ENCODE results near the gene ARRDC3. TPM values are rescaled to one million over a fixed set of nuclear protein-coding genes. Genes with fewer than 3 reads are reported as not detected.

Gene ARRDC3
- total and polyA plus RNA-seq, 2 of the 8 experiments (the other 6 are each of a cell fraction or from before 2014, with no cell fraction given) = 2.9 to 5.7 TPM

DNA sequence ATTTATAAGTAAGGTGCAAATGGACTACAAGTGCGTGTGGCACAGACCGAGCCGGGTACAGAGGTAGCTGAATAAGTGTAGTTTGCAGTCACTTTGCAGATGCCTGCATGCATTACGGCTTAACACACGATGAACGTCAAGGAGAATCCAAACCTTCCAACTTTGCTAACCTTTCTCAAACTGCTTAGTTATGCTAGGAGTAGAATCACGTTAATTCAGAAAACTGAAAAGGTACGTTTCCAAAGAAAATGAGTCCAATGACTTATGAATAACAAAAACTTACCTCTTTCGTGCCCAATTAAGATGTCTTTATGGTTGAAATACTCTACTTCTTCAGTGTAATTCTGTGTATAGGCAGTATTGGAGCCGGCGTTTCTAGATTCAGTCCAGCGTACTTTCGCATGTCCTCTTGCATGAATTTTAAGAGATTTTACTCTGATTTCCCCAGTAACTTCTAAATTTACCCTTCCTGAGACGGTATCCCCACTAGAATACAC lies 539 bp downstream of the ARRDC3 start (continued):
- TF ChIP-seq, protein P1, sequence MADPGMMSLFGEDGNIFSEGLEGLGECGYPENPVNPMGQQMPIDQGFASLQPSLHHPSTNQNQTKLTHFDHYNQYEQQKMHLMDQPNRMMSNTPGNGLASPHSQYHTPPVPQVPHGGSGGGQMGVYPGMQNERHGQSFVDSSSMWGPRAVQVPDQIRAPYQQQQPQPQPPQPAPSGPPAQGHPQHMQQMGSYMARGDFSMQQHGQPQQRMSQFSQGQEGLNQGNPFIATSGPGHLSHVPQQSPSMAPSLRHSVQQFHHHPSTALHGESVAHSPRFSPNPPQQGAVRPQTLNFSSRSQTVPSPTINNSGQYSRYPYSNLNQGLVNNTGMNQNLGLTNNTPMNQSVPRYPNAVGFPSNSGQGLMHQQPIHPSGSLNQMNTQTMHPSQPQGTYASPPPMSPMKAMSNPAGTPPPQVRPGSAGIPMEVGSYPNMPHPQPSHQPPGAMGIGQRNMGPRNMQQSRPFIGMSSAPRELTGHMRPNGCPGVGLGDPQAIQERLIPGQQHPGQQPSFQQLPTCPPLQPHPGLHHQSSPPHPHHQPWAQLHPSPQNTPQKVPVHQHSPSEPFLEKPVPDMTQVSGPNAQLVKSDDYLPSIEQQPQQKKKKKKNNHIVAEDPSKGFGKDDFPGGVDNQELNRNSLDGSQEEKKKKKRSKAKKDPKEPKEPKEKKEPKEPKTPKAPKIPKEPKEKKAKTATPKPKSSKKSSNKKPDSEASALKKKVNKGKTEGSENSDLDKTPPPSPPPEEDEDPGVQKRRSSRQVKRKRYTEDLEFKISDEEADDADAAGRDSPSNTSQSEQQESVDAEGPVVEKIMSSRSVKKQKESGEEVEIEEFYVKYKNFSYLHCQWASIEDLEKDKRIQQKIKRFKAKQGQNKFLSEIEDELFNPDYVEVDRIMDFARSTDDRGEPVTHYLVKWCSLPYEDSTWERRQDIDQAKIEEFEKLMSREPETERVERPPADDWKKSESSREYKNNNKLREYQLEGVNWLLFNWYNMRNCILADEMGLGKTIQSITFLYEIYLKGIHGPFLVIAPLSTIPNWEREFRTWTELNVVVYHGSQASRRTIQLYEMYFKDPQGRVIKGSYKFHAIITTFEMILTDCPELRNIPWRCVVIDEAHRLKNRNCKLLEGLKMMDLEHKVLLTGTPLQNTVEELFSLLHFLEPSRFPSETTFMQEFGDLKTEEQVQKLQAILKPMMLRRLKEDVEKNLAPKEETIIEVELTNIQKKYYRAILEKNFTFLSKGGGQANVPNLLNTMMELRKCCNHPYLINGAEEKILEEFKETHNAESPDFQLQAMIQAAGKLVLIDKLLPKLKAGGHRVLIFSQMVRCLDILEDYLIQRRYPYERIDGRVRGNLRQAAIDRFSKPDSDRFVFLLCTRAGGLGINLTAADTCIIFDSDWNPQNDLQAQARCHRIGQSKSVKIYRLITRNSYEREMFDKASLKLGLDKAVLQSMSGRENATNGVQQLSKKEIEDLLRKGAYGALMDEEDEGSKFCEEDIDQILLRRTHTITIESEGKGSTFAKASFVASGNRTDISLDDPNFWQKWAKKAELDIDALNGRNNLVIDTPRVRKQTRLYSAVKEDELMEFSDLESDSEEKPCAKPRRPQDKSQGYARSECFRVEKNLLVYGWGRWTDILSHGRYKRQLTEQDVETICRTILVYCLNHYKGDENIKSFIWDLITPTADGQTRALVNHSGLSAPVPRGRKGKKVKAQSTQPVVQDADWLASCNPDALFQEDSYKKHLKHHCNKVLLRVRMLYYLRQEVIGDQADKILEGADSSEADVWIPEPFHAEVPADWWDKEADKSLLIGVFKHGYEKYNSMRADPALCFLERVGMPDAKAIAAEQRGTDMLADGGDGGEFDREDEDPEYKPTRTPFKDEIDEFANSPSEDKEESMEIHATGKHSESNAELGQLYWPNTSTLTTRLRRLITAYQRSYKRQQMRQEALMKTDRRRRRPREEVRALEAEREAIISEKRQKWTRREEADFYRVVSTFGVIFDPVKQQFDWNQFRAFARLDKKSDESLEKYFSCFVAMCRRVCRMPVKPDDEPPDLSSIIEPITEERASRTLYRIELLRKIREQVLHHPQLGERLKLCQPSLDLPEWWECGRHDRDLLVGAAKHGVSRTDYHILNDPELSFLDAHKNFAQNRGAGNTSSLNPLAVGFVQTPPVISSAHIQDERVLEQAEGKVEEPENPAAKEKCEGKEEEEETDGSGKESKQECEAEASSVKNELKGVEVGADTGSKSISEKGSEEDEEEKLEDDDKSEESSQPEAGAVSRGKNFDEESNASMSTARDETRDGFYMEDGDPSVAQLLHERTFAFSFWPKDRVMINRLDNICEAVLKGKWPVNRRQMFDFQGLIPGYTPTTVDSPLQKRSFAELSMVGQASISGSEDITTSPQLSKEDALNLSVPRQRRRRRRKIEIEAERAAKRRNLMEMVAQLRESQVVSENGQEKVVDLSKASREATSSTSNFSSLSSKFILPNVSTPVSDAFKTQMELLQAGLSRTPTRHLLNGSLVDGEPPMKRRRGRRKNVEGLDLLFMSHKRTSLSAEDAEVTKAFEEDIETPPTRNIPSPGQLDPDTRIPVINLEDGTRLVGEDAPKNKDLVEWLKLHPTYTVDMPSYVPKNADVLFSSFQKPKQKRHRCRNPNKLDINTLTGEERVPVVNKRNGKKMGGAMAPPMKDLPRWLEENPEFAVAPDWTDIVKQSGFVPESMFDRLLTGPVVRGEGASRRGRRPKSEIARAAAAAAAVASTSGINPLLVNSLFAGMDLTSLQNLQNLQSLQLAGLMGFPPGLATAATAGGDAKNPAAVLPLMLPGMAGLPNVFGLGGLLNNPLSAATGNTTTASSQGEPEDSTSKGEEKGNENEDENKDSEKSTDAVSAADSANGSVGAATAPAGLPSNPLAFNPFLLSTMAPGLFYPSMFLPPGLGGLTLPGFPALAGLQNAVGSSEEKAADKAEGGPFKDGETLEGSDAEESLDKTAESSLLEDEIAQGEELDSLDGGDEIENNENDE (IDR thresholded peaks at IDR 0.05; ENCODE audit: insufficient replicate concordance, low read length) = no peak
- TF ChIP-seq TAF1 (IDR thresholded peaks at IDR 0.05; ENCODE audit: low read depth, low read length) (peak; percentile 66), ASH2L (IDR thresholded peaks at IDR 0.05; ENCODE audit: low read length) (no peak), TBP (IDR thresholded peaks at IDR 0.05; ENCODE audit: low read depth, low read length) (no peak), JUN (IDR thresholded peaks at IDR 0.05; ENCODE audit: low read depth, low read length) (no peak), SP4 (IDR thresholded peaks at IDR 0.05; ENCODE audit: low read length) (peak; percentile 7; the same call in 1 of the 2 replicates), GABPA (IDR thresholded peaks at IDR 0.05; ENCODE audit: borderline replicate concordance, insufficient read depth, low read length) (no peak), KDM4A (IDR thresholded peaks at IDR 0.05; ENCODE audit: low read depth, low read length, severe bottlenecking) (no peak), SAP30 (IDR thresholded peaks at IDR 0.05; ENCODE audit: insufficient read depth, insufficient replicate concordance, low read length) (peak; percentile 25), BCL11A (IDR thresholded peaks at IDR 0.05; ENCODE audit: low read depth in 2 of 2, low read length in 2 of 2) (no peak), CHD2 (IDR thresholded peaks at IDR 0.05; ENCODE audit: low read length) (no peak), KDM5A (IDR thresholded peaks at IDR 0.05; ENCODE audit: low read length) (no peak)
